Measurements from ENCODE around the gene PIP5KL1.

The PIP5KL1 gene

GRCh38 chr9:127931092-127931881 is 710 bp upstream of the PIP5KL1 start:
- no peak for DNase-seq (ENCODE audit: low read depth)

- DNase-seq (ENCODE audit: low read depth): no peak
These were observed 975 bp downstream of the PIP5KL1 start for GRCh38 chr9:127929625-127929979.

- DNase-seq (ENCODE audit: low read depth): no peak
These were observed 1.6 kb downstream of the PIP5KL1 start for GRCh38 chr9:127928676-127929624.

GRCh38 chr9:127927988-127928675 is 2.4 kb downstream of the PIP5KL1 start:
- no peak for DNase-seq (ENCODE audit: low read depth)

- no peak for DNase-seq (ENCODE audit: low read depth)
These were observed 3.2 kb downstream of the PIP5KL1 start for GRCh38 chr9:127927201-127927987.

GRCh38 chr9:127926906-127927200 is 3.7 kb downstream of the PIP5KL1 start:
- no peak for DNase-seq (ENCODE audit: low read depth)

GRCh38 chr9:127925959-127926905 is 4.3 kb downstream of the PIP5KL1 start:
- DNase-seq (ENCODE audit: low read depth): no peak

- DNase-seq (ENCODE audit: low read depth): no peak
These were observed 5.7 kb downstream of the PIP5KL1 start for GRCh38 chr9:127924736-127925444.

GRCh38 chr9:127923771-127924170 is 6.8 kb downstream of the PIP5KL1 start:
- DNase-seq (ENCODE audit: low read depth): peak; percentile 87

GRCh38 chr9:127923046-127923445 is 7.5 kb downstream of the PIP5KL1 start:
- no peak for DNase-seq (ENCODE audit: low read depth)

GRCh38 chr9:127921557-127922120 is 8.9 kb downstream of the PIP5KL1 start:
- no peak for DNase-seq (ENCODE audit: low read depth)

GRCh38 chr9:127920794-127921193 is 9.8 kb downstream of the PIP5KL1 start:
- DNase-seq (ENCODE audit: low read depth): no peak

GRCh38 chr9:127919253-127919815 is 11.2 kb downstream of the PIP5KL1 start:
- peak; percentile 96 for DNase-seq (ENCODE audit: low read depth)

- DNase-seq (ENCODE audit: low read depth): no peak
These were observed 12.1 kb downstream of the PIP5KL1 start for GRCh38 chr9:127918183-127919107.

GRCh38 chr9:127917603-127918002 is 13.0 kb downstream of the PIP5KL1 start:
- no peak for DNase-seq (ENCODE audit: low read depth)

GRCh38 chr9:127916720-127917581 is 13.6 kb downstream of the PIP5KL1 start, which contains the start of gene ST6GALNAC4:
Gene ST6GALNAC4 (minus strand): TSS chr9:127917041. CDS start chr9:127916419, 622 bp downstream.
- DNase-seq (ENCODE audit: low read depth): peak; percentile 89
